GM12865 (cell line): ENCODE results near the gene CHSY1.

Experiments
- DNase-seq: peaks from one replicate; pipeline ENCODE4 v3.0.0; 2010; ENCODE audit warnings: low read depth
- H3K4me3 ChIP-seq: 2 replicates; pipeline ENCODE4 v1.5.1; 2011; ENCODE audit warnings: mild to moderate bottlenecking, low read depth, low read length, control low read depth
- CTCF ChIP-seq: IDR thresholded peaks from 2 replicates; pipeline ENCODE4 v1.5.1; 2011; ENCODE audit warnings: low read length, control low read depth, low read depth, inconsistent platforms; ENCODE audit not compliant: insufficient read depth; ENCODE audit errors: missing control alignments

The CHSY1 gene

DNA sequence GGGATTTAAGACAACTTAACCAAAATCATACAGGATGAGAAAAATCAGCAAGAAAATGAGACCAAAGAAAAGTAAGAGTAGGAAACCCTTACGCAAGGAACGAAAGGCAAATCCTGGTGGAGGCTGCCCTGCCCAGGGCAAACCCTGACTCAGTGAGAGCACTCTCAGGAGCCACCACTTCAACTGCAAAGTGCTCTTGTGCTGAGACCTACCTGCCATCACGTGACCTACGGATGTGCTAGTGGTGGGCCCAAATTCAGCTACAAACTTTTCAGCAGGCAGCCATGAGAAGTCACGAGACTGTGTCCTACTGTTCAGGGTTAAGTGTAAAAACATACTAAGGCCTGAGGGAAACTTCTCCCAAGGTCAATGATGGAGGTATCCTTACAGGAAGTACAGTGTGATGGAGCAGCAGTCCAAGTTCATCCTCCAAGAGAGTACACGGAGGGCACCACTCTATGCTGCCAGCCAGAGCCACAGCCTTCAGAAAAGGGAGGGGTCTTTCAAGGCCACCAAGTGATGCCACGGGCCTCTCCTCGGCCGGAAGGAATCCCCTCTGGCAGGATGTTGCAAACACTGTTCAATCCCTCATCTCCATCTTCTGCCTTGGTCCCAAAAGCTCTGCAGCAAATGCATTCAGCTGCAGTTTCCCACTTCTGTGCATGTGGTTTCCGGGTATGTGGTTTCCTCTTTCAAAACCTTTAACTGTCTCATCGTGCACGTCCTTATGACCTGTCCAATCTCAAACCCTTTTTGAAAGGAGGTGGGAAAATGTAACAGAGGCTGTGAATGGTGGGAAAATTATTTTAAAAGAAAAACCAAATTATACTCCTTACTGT lies 9.5 kb downstream of the CHSY1 start:
- H3K4me3 ChIP-seq, result peak overlapping the region; percentile 12; the same call in 1 of the 2 replicates
- DNase-seq, result peak; percentile 82
- TF ChIP-seq CTCF, result no peak

GRCh38 chr15:101240358-101240757 lies 11.5 kb downstream of the CHSY1 start:
- no peak overlapping the region for H3K4me3 ChIP-seq
- TF ChIP-seq CTCF, result no peak
- no peak for DNase-seq

GRCh38 chr15:101239724-101240136 lies 12.1 kb downstream of the CHSY1 start:
- DNase-seq, result no peak
- H3K4me3 ChIP-seq, result no peak overlapping the region
- no peak for TF ChIP-seq CTCF

DNA sequence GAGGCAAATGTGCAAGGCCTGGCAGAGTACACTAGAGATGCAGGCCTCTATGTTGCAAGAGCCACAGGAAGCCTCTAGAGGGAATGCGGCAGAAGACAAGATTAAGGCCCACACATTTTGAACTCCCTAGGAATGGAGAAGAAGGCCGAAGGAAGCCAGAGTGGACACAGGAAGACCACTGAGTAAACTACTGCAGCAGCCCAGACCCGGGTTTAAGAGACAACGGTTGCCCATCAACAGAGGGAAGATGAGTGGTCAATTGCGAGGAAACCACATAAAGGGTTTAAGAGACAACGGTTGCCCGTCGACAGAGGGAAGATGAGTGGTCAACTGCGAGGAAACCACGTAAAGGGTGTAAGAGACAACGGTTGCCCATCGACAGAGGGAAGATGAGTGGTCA lies 14.6 kb downstream of the CHSY1 start:
- no peak for DNase-seq
- H3K4me3 ChIP-seq, result no peak overlapping the region
- no peak for TF ChIP-seq CTCF

DNA sequence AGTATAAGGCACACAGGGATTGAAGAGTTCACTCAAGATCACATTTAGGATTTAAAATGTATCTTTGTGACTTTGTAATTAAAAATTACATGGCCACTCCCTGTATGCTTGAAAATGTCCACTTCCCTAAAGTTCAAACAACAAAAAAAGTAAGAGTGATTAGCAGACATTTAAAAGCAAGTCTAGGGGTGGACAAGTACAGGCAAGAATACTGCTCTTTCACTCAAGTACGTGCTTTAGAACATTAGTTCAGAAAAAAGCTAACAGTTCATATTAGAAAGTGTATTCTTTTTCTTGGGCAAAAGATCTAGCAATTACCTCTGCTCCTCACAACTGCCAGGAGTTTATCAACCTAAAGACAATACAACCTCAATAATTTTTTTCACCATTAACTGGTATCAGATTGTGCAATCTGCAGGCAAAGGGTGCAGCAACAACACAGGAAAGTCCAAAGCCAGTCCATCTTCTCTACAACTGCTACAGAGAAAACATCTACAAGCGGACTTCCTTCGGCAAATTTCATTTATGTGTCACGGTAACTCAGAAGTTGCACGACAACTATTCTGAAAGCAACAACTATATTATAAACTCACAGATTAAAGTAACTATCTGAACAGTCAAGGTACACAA lies 18.1 kb downstream of the CHSY1 start:
- no peak for TF ChIP-seq CTCF
- no peak for DNase-seq

DNA sequence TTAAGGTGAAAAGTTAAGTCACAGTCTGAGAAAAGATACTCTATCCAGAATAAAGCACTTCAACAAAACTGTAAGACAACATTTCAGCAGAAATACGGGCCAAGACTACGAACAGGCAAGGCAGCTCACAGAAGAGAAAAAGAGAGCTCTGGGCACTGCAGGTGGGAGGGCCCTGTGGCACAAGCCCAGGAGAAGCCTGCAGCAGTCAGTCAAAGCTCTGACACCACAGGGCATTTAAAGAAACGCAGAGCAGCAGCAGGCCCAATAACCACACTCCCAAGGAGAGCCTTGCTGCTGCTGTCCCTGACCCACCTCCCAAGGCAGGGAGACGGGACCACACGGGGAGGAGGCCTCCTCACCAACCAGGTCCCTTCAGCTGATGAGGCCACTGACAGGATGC lies 19.2 kb downstream of the CHSY1 start:
- H3K4me3 ChIP-seq, result no peak overlapping the region
- no peak for TF ChIP-seq CTCF
- no peak for DNase-seq

More for the DNA sequence above, 18.1 kb downstream of the CHSY1 start:
- no peak overlapping the region for H3K4me3 ChIP-seq
